Spleen (tissue), 11 donors: ENCODE measurements around the gene FLII. TPM values are rescaled to one million over a fixed set of nuclear protein-coding genes. Genes with fewer than 3 reads are reported as not detected.

ENCODE experiments used
- DNase-seq: peaks from one replicate; pipeline ENCODE4 v3.0.0-alpha.2; 2020
- H3K27ac ChIP-seq, 8 donors: fragments of 200-600 bp; sonication (generic) in 7 of 8; 1 replicate in 4 of 8; 2 replicates in 4 of 8; pipeline versions ENCODE4 v1.5.0 to v1.8.0; 2016 to 2021; ENCODE audit warnings: inconsistent platforms in 4 of 8, mild to moderate bottlenecking in 4 of 8, moderate library complexity in 1 of 8
- H3K27me3 ChIP-seq, 7 donors: fragments of 200-600 bp; sonication (generic) in 6 of 7; replicated peaks in 1 of 7; 1 replicate in 4 of 7; 2 replicates in 3 of 7; pipeline versions ENCODE4 v1.5.0 to v1.8.0; 2016 to 2021; ENCODE audit warnings: inconsistent platforms in 3 of 7, mild to moderate bottlenecking in 1 of 7
- H3K36me3 ChIP-seq, 6 donors: fragments of 200-600 bp; sonication (generic) in 5 of 6; 1 replicate in 4 of 6; 2 replicates in 2 of 6; pipeline versions ENCODE4 v1.5.0 to v1.8.0; 2016 to 2021; ENCODE audit warnings: inconsistent platforms in 2 of 6
- H3K4me1 ChIP-seq, 6 donors: fragments of 200-600 bp; sonication (generic) in 5 of 6; 1 replicate in 3 of 6; 2 replicates in 3 of 6; pipeline versions ENCODE4 v1.5.0 to v1.8.0; 2016 to 2021; ENCODE audit warnings: inconsistent platforms in 3 of 6
- H3K4me3 ChIP-seq, 8 donors: fragments of 200-600 bp; sonication (generic) in 7 of 8; 1 replicate in 4 of 8; 2 replicates in 4 of 8; pipeline versions ENCODE4 v1.5.0 to v1.8.0; 2016 to 2021; ENCODE audit warnings: inconsistent platforms in 4 of 8, mild to moderate bottlenecking in 4 of 8, moderate library complexity in 2 of 8
- H3K9me3 ChIP-seq, 8 donors: fragments of 200-600 bp; sonication (generic) in 7 of 8; 1 replicate in 4 of 8; 2 replicates in 4 of 8; pipeline versions ENCODE4 v1.5.0 to v1.8.0; 2016 to 2021; ENCODE audit warnings: inconsistent platforms in 4 of 8
- CTCF ChIP-seq, 11 experiments: fragments of 200-600 bp in 7 of 11; fragments of 450-650 bp in 4 of 11; sonication (generic) in 4 of 11; IDR thresholded peaks in 8 of 11; conservative IDR thresholded peaks in 3 of 11; 1 replicate in 7 of 11; 2 replicates in 4 of 11; pipeline versions ENCODE4 v1.4.0 to v1.8.0; 2016 to 2021; ENCODE audit warnings: antibody characterized with exemption in 11 of 11, inconsistent platforms in 4 of 11, mild to moderate bottlenecking in 1 of 11
- POLR2A ChIP-seq, 3 donors: fragments of 450-650 bp; IDR thresholded peaks; one replicate each; pipeline ENCODE4 v1.5.1; 2017; ENCODE audit warnings: antibody characterized with exemption in 3 of 3, mild to moderate bottlenecking in 1 of 3
- POLR2AphosphoS5 ChIP-seq, 3 donors: sonication (generic); formaldehyde crosslinking; IDR thresholded peaks; one replicate each; pipeline ENCODE4 v1.5.1; 2017; ENCODE audit warnings: antibody characterized with exemption in 3 of 3
- WGBS, 5 donors: extraction: QIAGEN DNeasy Blood & Tissue Kit in 3 of 5; methylation state at CpG; one replicate each; pipeline versions ENCODE4 v1.1.5 to v1.1.7; 2013 to 2018; 5-methylcytosine and 5-hydroxymethylcytosine counted together
- intact Hi-C: fragments of 100-400 bp; cut with DNase I; formaldehyde crosslinking; loops from one replicate; pipeline ENCODE4 v1.15.0; 2023; ENCODE audit warnings: low total_unique reads
- polyA plus RNA-seq, 3 donors: library from polyadenylated mRNA; stranded (reverse); fragments of 200-250 nt; gene quantifications; one replicate each; pipeline ENCODE4 v1.2.1, GENCODE V29; 2013
- total RNA-seq, 7 donors: library from RNA; depleted of rRNA in 3 of 7; stranded (reverse); fragments of >200 nt in 3 of 7; fragmentation: NEBNext Ultra II Directional in 4 of 7; extraction: Animal tissue kit (Norgen Biotek cat#: 25700) in 4 of 7; gene quantifications; one replicate each; pipeline versions ENCODE4 v1.1.0 to v1.2.1, GENCODE V29; 2016 to 2021
- donor health status: healthy with polysubstance abuse.
- donor health status: DM: no; HTN: no; CAD: no; lungs with moderate emphysema.
- donor health status: DM: no; HTN: no; CAD: no.
- donor health status: Bipolar disorder and iron deficiency.
- donor health status: healthy.
- donor health status: DM: no; HTN: no; CAD: no.
- donor health status: DM: yes; HTN: yes; CAD: no.

Gene FLII
- total and polyA plus RNA-seq, 10 donors = 143 to 346 (median 280) TPM

DNA sequence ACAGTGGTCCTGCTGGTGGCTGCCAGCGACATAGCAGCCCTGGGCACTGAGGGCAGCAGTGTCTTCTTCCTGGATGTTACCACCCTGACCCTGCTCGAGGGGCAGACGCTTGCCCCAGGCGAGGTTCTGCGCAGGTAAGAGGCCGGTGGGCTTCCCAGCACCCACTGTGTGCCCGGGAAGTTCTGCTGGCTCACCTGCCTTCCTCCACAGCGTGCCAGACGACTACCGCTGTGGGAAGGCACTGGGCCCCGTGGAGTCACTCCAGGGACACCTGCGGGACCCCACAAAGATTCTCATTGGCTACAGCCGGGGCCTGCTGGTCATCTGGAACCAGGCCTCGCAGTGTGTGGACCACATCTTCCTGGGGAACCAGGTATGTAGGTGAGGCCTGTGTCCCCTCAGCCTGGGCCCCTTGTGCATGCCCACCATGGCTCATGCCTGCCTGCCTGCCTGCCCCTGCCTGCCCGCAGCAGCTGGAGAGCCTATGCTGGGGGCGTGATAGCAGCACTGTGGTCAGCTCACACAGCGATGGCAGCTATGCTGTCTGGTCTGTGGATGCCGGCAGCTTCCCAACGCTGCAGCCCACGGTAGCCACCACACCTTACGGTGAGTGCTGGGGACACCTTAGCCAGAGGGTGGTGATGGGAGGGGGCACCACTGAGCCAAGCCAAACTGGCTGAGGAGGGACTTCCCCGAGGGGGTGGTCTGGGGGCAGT lies 24.6 kb downstream of the FLII start:
- no peak for DNase-seq
- 94 to 96% (median 94%) methylated on average over 11 to 22 of the region's 22 CpGs for WGBS, 5 donors
- no peak overlapping the region for H3K4me3 ChIP-seq
- peaks cover 0 to 73% (median 43%) of the 10 kb centered on the region in 6 donors for H3K36me3 ChIP-seq
- no peaks in the 10 kb centered on the region for H3K27me3 ChIP-seq
- no peak overlapping the region for H3K27ac ChIP-seq
- intact Hi-C loops = no loop called here
- TF ChIP-seq POLR2AphosphoS5 (IDR thresholded peaks at IDR 0.05) (no peak), POLR2A (IDR thresholded peaks at IDR 0.05) (no peak), CTCF (IDR thresholded peaks at IDR 0.05 in 8 of 11, conservative IDR thresholded peaks at IDR 0.05 in 3 of 11) (no peak)
- no peaks in the 10 kb centered on the region for H3K9me3 ChIP-seq
- H3K4me1 ChIP-seq = peaks cover 0 to 4% (median 0%) of the 10 kb centered on the region in 6 donors

DNA sequence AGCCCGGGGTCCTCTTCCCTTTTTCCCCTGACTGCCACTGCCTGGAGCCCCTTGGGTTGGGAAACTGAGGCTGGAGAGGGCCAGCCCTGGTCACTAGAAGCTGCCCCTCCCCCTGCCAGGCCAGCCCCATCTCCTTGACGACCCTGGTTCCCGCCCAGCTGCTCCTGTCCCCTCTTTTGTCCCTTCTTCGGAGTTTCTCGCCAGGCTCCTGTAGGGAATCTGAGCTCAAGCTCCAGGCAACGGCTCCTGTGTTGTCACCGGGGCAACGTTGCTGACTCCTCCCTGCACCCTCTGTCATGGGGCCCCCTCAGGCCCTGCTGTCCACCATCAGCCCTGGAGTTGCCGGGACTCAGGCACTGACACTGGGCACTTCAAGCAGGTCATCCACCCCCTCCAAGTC lies 27.4 kb downstream of the FLII start:
- H3K36me3 ChIP-seq = peaks cover 0 to 45% (median 28%) of the 10 kb centered on the region in 6 donors
- H3K9me3 ChIP-seq = no peaks in the 10 kb centered on the region
- TF ChIP-seq POLR2AphosphoS5 (IDR thresholded peaks at IDR 0.05) (no peak), POLR2A (IDR thresholded peaks at IDR 0.05) (no peak), CTCF (IDR thresholded peaks at IDR 0.05 in 8 of 11, conservative IDR thresholded peaks at IDR 0.05 in 3 of 11) (no peak)
- H3K27ac ChIP-seq = no peak overlapping the region
- DNase-seq = no peak
- H3K4me3 ChIP-seq = no peak overlapping the region
- no peaks in the 10 kb centered on the region for H3K27me3 ChIP-seq
- intact Hi-C loops = no loop called here
- peaks cover 2 to 28% (median 10%) of the 10 kb centered on the region in 6 donors for H3K4me1 ChIP-seq
- WGBS, 5 donors = 79 to 91% (median 82%) methylated on average over 8 to 9 of the region's 9 CpGs

DNA sequence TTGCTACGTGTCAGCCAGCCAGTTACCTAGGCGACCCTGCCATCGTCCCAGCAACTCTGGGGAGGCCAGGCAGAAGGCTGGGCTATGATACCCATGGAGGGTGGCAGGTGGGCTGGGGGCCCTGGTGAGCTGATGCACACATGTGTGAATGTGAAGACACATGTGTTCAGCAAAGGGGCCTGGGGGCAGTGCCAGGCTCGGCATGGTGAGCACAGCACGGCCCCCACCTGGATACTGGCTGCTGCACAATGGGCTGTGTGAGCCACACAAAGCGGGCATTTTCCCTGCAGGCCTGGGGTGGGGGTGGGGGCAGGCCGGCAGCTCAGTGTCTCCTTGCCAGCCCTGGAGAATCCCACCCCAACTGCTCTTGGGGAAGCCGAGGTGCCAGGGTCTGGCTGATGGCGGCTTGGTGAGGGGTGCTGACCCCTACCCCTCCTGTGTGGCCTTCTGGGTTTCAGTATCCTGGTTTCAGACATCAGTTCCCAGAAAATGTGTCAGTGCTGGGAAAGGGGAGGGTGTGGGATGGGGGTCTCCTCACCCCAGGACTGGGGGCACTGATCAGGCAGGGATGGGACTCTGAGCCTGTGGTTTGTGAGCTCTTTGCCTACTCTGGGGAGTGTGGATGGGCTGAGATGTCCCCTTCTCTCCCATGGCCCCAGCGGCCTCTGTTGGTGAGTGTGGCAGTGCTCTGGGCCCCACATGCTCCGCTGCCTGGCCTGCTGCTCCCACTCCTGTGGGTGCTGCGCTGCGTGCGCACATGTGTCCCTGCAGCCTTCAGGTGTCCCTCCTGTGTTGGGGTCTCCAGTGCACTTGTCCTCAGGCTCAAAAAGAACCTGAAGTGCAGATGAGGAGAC lies 28.0 kb downstream of the FLII start:
- no peaks in the 10 kb centered on the region for H3K9me3 ChIP-seq
- no peaks in the 10 kb centered on the region for H3K27me3 ChIP-seq
- H3K4me1 ChIP-seq = peaks cover 3 to 32% (median 13%) of the 10 kb centered on the region in 6 donors
- peaks cover 0 to 38% (median 24%) of the 10 kb centered on the region in 6 donors for H3K36me3 ChIP-seq
- H3K27ac ChIP-seq = no peak overlapping the region
- DNase-seq = no peak
- intact Hi-C loops = no loop called here
- H3K4me3 ChIP-seq = no peak overlapping the region
- no peak for TF ChIP-seq POLR2AphosphoS5 (IDR thresholded peaks at IDR 0.05)
- no peak for TF ChIP-seq CTCF (IDR thresholded peaks at IDR 0.05 in 8 of 11, conservative IDR thresholded peaks at IDR 0.05 in 3 of 11)
- no peak for TF ChIP-seq POLR2A (IDR thresholded peaks at IDR 0.05)
- WGBS, 5 donors = 79 to 95% (median 87%) methylated on average over 10 to 14 of the region's 14 CpGs

GRCh38 chr17:18229771-18230170 lies 28.8 kb downstream of the FLII start:
- Histone ChIP-seq H3K36me3 (peaks cover 0 to 31% (median 16%) of the 10 kb centered on the region in 6 donors), H3K4me1 (peaks cover 3 to 37% (median 17%) of the 10 kb centered on the region in 6 donors), H3K27ac (no peak overlapping the region), H3K9me3 (no peaks in the 10 kb centered on the region), H3K27me3 (no peaks in the 10 kb centered on the region), H3K4me3 (no peak overlapping the region)
- TF ChIP-seq CTCF (IDR thresholded peaks at IDR 0.05 in 8 of 11, conservative IDR thresholded peaks at IDR 0.05 in 3 of 11) (no peak), POLR2A (IDR thresholded peaks at IDR 0.05) (no peak), POLR2AphosphoS5 (IDR thresholded peaks at IDR 0.05) (no peak)
- 93 to 100% (median 98%) methylated on average over 1 to 7 of the region's 7 CpGs for WGBS, 5 donors
- DNase-seq = no peak
- intact Hi-C loops = no loop called here
